Central memory CD4-positive, alpha-beta T cell (primary cell): ENCODE data around the gene ACSS2.

Source experiments
- DNase-seq: peaks from one replicate; pipeline ENCODE4 v3.0.0; 2022

The ACSS2 gene

DNA sequence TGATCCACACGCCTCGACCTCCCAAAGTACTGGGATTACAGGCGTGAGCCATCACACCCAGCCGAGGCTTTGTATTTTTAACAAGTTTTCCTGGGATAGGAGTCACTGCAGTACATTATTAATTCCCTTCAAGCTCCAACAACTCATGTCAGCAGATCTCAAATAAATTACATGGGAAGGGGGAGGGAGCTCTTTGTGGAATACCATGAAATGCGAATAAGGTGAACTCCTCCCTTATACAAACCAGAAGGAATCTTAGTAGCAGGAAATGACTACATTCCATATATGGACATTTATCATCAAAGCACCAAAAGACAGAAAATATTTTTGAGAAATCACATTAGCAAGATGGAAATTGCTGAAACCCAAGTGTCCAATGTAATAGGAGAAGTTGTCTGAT lies 76.3 kb downstream of the ACSS2 start:
- DNase-seq, result no peak

GRCh38 chr20:34953960-34954359 lies 77.5 kb downstream of the ACSS2 start:
- DNase-seq, result no peak

- no peak for DNase-seq
Observed at GRCh38 chr20:34954904-34955230, 78.5 kb downstream of the ACSS2 start.

- peak; percentile 93 for DNase-seq
Observed at GRCh38 chr20:34955231-34956040, 79.0 kb downstream of the ACSS2 start, which contains the start of the genes GSS and MYH7B. Gene GSS (minus strand): TSS chr20:34955806. CDS start chr20:34951852, 3,954 bp downstream. Gene MYH7B (plus strand): TSS chr20:34955868. CDS start chr20:34978006, 22,138 bp downstream.

- DNase-seq, result no peak
Observed at GRCh38 chr20:34956041-34956458, 79.6 kb downstream of the ACSS2 start.

DNA sequence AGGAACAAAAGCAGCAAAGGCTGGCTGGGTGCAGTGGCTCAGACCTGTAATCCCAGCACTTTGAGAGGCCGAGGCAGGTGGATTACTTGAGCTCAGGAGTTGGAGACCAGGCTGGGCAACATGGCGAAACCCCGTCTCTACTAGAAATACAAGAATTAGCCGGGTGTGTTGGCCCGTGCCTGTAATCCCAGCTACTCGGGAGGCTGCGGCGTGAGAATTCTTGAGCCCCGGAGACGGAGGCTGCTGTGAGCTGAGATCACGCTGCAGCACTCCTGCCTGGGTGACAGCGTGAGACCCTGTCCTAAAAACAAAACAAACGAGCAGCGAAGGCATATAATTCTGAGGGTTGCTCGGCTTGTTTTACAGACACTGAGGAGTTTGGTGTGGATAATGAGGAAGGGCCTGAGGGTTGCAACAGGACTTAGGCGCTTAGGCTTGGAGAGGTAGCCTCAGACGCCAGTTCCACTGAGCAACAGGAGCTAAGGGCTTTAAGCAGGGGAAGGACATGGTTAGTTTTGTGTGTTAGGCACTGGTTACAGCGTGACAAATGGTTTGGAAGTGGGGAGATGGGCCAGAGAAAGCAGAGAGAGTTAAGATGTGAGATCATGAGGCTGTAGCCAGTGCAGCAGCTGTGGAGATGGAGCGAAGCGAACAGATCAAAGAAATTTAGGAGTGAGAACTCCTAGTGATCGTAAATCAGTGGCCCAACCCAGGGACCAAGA lies 80.5 kb downstream of the ACSS2 start:
- DNase-seq, result no peak

- DNase-seq, result no peak
Observed at GRCh38 chr20:34964486-34964885, 88.1 kb downstream of the ACSS2 start.

DNA sequence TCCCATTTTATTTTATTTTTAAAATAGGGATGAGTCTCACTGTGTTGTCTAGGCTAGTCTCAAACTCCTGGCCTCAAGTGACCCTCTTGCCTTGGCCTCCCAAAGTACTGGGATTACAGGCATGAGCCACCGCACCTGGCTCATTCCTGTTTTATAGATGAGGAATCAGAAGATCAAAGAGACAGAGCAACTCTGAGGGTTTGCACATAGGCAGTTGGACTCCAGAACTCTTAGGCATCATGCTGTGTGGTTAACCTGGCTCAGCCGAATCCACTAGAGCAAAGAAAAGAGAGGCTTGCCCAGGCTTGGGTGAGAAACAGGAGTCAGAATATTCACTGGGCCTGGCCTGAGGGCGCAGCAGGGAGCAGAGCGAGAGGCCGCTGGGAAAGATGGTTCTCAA lies 88.6 kb downstream of the ACSS2 start:
- no peak for DNase-seq

DNA sequence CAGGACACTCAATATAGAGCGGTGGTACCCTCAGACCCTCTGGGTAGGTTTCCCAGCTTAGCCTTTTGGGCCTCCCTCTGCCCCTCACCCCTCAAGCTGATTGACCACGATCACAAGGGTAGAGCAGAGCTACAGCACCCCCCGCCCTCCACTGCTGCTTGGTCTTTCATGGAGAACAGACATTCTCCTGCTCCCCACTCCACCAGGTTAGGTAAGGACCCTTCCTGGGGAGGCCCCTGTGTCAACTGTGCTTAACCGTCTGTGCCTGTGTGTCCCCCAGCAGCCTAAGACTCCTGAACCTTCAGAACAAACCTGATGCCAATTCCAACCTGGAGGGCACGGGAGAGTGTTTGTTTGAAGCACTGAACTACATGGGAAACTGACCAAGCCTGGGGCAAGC lies 91.0 kb downstream of the ACSS2 start:
- no peak for DNase-seq

DNA sequence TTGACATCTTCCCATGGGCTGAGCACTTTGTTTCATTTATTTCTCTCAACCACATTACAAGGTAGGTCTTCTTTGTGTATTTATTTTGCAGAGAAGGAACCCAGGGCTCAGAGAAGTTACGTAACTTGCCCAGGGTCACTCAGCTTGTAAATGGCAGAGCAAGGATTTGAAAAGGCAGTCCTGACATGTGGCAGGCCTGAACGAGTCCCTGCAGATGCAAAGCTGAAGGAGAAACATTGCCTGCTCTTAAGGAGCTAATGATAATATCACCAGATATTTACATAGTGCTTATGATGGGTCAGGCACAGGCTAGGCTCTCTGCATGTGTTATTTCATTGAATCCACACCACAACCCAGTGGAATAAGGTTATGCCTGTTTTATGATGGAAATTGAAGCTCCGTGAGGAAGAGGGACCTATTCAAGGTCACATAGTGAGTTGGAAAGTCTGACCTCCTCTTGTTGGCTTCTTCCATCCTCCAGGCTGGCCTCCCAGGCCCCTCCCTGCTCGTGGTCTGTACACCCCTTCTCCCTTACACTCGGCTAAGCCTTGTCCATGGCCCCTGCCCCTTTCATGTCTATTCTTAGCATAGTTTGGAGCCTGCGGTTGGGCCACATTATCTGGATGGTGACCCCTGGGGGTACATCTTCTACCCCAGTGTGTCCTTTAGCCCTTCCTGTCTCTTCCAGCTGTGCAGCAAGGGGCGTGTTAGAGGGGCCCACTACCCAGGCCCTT lies 91.8 kb downstream of the ACSS2 start:
- no peak for DNase-seq

DNA sequence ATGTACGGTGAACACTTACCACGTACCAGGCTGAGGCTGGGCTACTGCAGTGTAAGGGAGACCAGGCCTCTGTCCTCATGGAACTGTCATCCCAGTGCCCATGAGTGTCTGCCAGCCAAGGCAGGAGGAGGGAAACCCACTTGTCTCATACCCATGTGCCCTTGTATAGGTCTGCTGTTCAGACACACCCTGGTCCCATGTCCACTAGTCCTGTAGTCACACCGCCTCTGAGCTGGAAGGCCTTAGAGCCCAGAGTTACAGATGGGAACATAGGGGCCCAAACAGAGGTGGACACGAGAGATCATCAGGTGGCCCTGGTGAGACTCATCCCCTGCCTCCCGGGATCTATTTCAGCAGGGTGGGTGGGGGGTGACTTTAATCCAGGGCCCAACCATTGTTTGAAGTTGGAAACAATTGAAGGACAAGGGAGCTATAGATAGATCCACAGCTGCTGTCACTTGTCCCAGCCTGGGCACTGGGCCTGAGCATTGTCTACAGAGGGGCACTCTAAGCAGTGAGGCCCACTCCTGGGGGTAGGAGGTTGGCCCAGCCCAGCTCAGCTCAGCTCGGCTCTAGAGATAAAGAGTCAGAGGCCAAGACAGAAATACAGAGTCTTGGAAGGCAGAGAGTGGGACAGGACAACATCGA lies 93.9 kb downstream of the ACSS2 start:
- DNase-seq, result no peak

DNA sequence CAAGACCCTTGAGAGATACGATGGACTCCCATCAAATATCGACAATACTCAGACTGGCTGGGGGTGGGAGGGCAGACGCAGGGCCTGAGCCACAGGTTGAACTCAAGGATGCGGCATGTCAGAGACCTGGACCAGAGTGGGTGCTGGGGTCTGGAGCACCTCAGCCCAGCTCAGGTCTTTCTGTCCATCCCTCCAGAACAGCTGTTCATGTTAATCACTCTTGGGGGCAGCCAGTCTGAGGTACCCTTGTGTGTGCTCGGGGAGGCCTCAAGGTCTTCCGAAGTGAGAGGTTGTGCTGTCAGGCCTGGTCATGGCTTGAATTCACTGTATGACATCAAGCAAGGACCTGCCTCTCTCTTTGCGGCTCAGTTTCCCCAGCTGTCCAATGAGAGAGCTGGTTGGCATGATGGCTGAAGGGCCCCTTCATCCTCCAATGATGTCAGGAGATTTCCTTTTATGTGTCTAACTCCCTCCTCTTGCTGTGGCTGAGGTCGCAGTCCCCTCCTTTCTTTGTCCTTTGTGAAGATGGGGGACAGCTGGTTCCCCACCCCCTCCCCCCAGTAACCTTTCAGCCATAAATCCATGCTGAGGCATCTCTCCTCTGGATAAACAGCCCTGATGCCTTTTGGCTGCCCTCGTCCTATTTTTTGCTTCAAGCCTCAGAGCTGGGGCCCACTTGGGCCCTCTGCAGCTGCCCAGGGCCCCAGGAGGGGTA lies 94.6 kb downstream of the ACSS2 start:
- no peak for DNase-seq

- no peak for DNase-seq
Observed at GRCh38 chr20:34971561-34972235, 95.3 kb downstream of the ACSS2 start.

DNA sequence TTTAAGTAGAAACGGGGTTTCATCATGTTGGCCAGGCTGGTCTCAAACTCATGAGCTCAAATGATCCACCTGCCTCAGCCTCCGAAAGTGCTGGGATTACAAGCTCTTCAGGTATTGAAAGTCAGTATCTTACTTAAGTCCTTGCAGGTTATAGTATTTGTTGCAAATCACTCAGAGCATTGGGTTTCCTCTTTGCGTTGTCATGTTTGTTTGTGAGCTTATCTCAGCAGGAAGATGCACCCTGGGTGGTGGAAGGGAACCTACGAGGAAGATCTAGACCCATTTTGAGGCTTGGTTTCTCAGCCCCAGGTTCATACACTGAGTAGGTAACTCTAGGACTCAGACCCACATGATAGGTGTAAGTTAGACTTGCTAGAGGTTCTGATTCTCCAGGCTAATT lies 97.8 kb downstream of the ACSS2 start:
- DNase-seq, result no peak

DNA sequence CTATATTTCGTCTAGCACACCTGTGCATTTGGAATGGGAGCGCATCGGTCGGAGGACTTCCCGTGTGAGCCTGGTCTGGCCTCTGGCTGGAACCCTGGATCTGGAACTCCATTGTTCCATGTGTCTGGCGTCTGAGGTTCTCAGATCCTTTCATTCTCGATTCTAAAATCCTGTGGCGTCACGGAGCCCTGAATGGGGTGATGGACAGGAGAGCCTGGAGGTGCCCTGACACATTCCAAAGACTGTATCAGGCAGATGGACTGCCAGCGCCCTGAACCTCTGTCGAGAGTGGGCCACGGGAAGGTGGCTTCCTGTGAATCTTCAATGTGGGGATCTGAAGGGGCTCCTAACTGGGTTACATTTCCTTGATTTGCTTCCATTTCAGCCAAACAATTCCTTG lies 99.9 kb downstream of the ACSS2 start:
- no peak for DNase-seq
